ENCODE data around the gene FOXI3.
"Not testable (repeated sequence)": the region's sequence is repeated elsewhere in the genome, so short reads cannot be mapped to it uniquely, and the experiment has no call there.

FOXI3 gene

DNA sequence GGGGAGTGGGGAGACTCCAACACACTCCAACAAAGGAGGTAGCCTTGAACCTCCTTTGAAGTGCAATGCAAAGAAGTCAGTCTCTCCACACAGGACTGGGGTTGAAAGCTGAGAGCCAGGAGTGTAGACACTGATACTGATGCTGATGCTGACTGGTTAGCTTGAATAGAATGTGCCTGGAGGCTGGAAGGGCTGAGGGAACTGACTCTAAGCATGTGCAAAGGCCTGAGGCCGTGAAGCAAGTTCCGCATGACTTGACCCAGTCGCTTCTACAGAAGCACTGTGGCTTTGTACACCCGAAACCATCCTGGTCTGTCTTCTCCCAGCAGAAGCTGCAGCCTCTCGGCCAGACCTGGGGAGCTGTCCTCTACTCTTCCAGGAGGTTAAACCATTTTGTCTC is 10.4 kb downstream of the FOXI3 start:
- no peak for DNase-seq (ENCODE audit: low read depth)

DNA sequence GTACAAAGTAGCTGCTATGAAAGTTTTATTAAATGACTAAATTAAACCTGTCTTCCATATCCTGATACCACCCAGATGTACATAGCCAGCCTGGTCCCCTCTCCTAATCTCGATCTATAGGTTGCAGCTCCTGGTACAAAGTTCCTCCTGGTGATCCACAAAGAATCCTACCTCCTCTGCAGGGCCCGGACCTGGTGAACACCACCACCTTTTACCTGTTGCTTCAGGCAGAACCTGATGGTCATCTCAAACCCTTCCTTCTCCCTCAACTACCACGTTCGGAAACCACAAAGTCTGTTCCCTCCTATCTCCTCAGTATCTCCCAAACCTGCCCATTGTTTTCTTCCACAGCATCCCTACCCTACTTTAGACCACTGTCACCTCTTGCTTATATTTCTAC is 15.5 kb downstream of the FOXI3 start:
- no peak for DNase-seq (ENCODE audit: low read depth)

DNA sequence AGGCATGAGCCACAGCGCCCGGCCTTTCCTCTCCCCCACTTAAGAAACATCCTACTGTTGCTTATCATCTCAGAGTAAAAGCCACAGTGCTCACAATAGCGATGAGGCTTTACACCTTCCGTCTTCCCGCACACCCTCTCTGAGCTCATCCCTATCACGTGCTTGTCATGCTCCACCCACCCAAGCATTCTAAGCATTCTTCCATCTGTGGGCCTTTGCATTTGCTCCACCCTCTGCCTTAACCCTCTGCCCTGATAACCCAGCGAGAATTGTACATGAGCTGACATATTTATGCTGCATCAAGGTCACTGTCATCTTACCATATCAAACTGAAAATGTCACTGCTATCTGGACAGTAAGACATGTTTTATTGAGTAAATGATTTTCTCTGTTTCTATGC is 22.6 kb downstream of the FOXI3 start:
- no peak for DNase-seq (ENCODE audit: low read depth)

DNA sequence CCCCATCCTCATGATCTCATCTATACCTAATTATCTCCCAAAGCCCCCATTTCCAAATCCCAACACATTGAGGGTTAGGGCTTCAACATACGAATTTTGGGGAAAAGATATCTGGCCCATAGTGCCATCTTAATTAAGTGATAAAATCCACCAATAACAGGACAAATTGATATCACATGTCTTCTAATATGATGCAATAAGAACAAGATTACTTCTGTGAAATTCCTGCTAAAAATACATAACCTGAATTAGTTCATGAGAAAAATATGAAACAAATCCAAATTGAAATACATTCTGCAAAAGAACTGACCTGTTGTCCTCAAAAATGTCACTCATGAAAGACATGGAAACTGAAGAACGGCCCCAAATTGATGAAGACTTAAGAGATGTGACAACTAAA is 28.8 kb downstream of the FOXI3 start:
- DNase-seq (ENCODE audit: low read depth), result no peak

DNA sequence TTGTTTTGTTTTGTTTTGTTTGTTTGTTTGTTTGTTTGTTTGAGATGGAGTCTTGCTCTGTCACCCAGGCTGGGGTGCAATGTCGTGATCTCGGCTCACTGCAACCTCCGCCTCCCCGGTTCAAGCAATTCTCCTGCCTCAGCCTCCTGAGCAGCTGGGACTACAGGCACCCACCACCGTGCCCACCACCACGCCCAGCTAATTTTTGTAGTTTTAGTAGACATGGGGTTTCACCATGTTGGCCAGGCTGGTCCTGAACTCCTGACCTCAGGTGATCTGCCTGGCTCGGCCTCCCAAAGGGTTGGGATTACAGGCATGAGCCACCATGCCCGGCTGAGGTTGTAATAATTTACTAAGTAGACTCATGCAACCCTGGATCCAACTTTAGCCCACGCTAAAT is 33.4 kb downstream of the FOXI3 start:
- DNase-seq (ENCODE audit: low read depth), result not testable (repeated sequence)

DNA sequence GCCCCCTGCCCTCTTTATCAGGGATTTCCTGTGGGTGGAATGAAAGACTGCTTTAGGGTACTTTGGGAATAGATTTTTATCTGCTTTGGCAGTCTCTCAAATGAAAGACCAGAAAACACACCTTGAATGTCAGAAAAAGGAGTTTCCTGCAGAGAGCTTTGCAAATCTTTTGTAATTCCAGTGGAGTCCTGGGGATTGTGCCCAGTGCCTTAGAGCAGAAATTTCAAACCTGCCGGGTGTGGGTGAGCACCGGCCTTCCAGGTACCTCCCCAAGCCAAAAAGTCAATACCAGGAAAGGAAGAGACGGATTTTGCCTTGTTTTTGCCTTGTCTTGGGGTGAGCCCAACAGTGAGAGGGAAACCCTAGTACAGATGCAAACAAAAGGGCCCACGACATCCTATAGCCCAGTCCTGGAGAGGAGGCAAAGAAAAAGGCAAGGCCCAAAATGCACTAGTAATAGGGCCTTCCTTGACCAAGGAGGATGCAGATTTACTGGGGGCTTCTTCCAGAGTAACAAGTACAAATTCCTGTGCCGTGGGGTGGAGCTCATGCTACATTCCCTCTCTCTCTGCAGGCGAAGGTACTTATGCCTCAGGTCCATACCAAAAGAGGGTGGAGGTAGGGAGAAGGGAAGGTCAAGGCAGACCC is 36.4 kb downstream of the FOXI3 start:
- DNase-seq (ENCODE audit: low read depth), result no peak

DNA sequence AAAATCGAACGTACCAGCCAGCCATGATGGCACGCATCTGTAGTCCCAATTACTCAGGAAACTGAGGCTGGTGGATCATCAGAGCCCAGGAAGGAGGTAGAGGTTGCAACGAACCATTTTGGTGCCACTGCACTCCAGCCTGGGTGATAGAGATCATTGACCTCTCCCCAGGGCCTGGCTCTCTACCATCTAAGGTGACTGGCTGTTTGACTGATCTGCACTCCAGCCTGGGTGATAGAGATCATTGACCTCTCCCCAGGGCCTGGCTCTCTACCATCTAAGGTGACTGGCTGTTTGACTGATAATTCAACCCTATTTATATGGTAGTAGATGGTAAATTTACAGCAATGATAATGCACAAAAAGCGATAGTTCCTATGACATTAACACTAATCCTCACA is 43.6 kb downstream of the FOXI3 start:
- not testable (repeated sequence) for DNase-seq (ENCODE audit: low read depth)

DNA sequence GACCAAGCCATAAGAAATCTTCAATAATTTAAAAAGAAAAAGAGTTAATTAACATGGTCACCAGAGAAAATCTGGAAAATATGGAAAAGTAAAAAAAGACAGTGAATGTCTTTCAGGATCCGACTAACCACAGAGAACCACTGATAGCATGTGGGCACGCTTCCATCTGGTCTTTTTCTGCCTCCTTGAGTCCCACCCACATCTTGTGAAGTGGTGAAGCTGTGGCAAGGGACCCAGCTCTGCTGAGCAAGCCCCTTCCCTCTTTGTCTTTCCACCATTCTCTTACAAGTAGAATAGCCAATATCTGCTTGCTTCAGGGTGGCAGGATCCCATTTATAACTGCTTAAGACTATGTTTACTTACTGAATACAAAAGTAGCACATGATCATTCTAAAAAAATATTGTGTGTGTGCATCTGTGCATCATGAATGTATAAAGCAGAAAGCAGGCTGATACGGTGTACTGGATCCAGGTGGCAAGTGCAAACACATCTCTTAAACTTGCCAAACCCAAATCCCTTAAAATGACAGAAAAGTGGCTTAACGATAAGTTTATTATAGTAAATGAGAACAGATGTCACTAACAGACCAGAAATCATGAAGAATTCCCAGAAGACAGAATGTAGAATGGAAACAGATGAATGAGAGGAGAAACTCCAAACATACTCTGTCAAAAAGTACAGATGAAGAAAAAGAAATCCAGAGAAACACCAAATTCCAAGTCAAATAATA is 52.3 kb downstream of the FOXI3 start:
- no peak for DNase-seq (ENCODE audit: low read depth)

DNA sequence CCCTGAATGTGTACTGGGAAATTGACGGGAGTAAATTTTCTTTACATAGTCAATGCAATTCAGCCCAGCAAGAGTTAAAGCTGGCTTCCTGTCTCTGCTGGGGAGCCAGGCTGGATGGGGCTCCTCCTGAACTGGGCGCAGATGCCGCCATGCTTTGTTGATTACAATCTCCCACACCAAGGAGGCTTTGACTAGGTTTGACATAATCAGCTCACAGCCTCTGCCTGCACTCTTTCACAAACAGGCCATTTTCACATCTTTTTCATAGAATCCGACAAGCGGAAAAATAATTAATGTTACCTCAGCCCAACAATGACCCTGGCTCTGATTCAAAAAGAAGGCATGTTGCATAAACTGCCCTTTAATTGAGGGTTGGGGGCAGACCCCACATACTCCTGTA is 54.3 kb downstream of the FOXI3 start:
- no peak for DNase-seq (ENCODE audit: low read depth)

All from CMK (cell line).